ENCODE results near the gene POLR2L.

The POLR2L gene

DNA sequence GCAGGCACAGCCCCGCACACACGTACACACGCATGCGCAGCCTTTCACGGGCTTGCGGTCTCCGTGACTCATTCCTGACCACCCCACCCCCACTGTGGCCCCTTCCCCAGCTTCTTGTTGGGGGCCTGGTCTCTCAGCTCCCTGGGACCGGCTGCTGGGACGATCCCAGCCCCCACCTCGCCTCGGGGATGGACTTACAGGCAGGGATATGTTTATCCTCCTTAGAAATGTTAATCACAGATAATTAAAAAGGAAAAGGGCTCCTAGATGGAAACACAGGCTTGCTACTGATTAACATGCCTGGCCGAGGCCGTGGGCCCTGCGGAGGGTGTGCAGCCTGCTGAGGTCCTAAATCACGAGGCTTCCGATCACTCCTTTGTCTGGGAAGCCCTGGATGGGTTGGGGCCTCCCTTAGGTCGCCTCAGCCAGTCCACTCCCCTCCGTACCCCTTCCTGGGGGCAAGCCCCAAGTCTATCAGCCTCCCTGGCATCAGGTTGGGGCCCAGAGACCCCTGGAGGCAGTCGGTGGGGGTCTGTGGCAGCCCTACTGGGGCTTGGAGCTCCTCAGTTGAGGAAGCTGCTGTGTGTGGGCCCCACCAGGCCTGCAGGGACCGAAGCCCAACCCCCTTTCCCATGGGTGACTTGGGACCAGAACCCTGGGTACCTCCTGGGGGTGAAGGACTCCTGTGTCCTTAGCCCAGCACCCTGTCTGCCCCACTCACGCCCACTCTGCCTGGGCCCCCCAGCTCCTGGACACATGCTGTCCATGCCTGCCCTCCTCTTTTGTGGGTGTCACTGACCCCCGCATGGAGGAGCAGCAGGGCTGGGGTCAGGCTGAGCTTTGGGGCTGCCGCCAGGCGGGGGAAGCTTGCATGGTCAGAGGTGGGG, 20.9 kb upstream of the POLR2L start:
- H3K9me3 Mint-ChIP-seq, result no peaks in the 10 kb centered on the region
- H3K27ac Mint-ChIP-seq, result peak overlapping the region; percentile 78
- DNase-seq (ENCODE audit: low spot score in 2 of 2) (no peak), ATAC-seq (peak; percentile 2)
- H3K4me3 Mint-ChIP-seq, result no peak overlapping the region
- H3K36me3 Mint-ChIP-seq, result peaks cover 25% of the 10 kb centered on the region
- H3K4me1 Mint-ChIP-seq, result no peaks in the 10 kb centered on the region

GRCh38 chr11:862696-863022, 20.3 kb upstream of the POLR2L start:
- Mint-ChIP-seq H3K36me3 (peaks cover 25% of the 10 kb centered on the region), H3K4me1 (no peaks in the 10 kb centered on the region), H3K9me3 (no peaks in the 10 kb centered on the region), H3K4me3 (no peak overlapping the region), H3K27ac (peak overlapping the region; percentile 61)
- ATAC-seq (no peak), DNase-seq (ENCODE audit: low spot score in 2 of 2) (no peak)

DNA sequence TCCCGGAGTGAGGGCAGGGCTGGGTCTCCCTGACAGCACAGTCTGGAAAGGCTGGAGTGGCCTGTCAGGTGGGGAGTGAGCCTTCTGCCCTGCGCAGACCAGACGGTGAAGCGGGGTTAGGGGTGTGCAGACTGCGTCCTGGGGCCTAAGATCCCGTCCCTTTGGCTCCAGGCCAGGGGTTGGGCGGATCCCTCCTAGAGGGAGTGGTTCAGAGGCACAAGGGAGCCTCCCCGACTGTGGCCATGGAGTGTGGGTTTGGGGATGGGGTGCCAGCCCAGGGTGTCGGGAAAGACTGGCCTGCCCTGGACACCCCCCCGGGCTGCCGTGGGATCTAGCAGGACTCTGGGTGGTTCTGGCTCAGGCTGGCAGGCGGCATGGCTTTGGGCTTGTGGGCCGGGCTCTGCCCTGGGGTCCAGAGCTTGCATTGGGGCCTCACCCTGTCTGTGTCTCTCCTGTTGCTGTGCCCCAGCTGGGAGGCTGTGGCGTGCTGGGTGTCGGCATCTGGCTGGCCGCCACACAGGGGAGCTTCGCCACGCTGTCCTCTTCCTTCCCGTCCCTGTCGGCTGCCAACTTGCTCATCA, 19.8 kb upstream of the POLR2L start:
- Mint-ChIP-seq H3K36me3 (peaks cover 25% of the 10 kb centered on the region), H3K4me3 (no peak overlapping the region), H3K4me1 (peaks cover under 1% of the 10 kb centered on the region), H3K27ac (peak overlapping the region; percentile 61), H3K9me3 (no peaks in the 10 kb centered on the region)
- no peak for DNase-seq (ENCODE audit: low spot score in 2 of 2)
- no peak for ATAC-seq

DNA sequence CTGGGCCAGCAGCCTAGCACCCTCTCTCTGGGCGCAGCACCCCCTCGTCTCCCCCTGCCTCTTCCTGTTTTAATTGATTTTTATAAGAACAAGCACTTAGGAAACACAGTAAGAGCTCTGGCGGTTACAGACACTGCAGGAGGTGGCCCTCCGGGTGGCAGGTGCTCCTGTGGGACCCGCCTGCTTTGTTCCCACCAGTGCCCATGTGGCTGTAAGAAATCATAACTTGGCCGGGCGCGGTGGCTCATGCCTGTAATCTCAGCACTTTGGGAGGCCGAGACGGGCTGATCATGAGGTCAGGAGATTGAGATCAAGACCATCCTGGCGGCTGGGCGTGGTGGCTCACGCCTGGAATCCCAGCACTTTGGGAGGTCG, 18.8 kb upstream of the POLR2L start:
- no peaks in the 10 kb centered on the region for H3K9me3 Mint-ChIP-seq

DNA sequence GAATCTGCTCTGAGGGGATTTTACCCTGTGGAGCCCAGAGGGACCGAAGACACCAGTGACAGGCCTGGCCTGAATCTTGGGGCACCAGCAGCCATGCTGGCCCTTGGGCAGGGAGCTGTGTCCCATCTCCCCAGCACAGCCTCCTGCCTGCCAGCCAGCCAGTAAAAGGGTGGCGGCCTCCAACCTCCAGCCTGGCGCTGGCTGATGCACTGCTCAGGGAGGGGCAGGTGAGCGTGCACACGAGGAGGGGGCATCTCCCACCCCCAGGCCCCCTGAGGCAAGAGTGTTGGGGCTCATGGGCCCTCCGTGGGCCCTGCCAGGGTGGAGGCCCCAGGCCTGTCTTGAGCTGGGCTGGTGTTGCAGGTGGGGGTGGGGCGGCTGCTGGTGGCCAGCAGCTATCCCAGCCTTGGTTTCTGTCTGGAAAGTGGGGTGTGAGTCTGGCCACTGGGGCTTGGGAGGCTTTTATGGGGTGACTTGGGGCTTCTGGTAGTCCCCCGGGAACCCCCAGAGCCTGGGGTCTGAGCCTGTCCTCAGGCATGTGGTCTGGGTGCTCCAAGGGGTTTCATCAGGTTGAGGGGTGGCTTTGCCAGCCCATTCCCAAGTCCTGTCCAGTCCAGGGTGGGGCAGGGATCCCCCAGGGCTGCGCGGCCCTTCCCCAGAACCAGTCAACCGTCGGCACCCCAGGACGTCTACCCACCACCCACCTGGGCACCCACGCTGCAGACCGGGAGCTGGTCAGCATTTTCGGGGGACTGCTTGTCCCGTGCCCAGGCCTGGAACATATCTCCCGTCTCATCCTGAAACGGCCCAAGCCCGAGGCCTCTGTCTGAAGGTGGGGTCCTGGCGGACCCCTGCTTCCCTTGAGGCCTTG, 18.1 kb upstream of the POLR2L start:
- no peak for ATAC-seq
- Mint-ChIP-seq H3K4me1 (peaks cover 7% of the 10 kb centered on the region), H3K4me3 (no peak overlapping the region), H3K36me3 (peaks cover 25% of the 10 kb centered on the region), H3K27ac (no peak overlapping the region), H3K9me3 (no peaks in the 10 kb centered on the region)
- no peak for DNase-seq (ENCODE audit: low spot score in 2 of 2)

More for the DNA sequence above, 18.8 kb upstream of the POLR2L start:
- H3K4me3 Mint-ChIP-seq, result no peak overlapping the region
- peaks cover 25% of the 10 kb centered on the region for H3K36me3 Mint-ChIP-seq
- no peak for ATAC-seq
- H3K4me1 Mint-ChIP-seq, result peaks cover 7% of the 10 kb centered on the region
- no peak overlapping the region for H3K27ac Mint-ChIP-seq
- DNase-seq (ENCODE audit: low spot score in 2 of 2), result no peak

- Mint-ChIP-seq H3K4me1 (peaks cover 7% of the 10 kb centered on the region), H3K9me3 (no peaks in the 10 kb centered on the region), H3K27ac (no peak overlapping the region), H3K36me3 (peaks cover 25% of the 10 kb centered on the region), H3K4me3 (no peak overlapping the region)
- no peak for ATAC-seq
- DNase-seq (ENCODE audit: low spot score in 2 of 2), result no peak
Measured at GRCh38 chr11:859394-860131, 17.2 kb upstream of the POLR2L start.

DNA sequence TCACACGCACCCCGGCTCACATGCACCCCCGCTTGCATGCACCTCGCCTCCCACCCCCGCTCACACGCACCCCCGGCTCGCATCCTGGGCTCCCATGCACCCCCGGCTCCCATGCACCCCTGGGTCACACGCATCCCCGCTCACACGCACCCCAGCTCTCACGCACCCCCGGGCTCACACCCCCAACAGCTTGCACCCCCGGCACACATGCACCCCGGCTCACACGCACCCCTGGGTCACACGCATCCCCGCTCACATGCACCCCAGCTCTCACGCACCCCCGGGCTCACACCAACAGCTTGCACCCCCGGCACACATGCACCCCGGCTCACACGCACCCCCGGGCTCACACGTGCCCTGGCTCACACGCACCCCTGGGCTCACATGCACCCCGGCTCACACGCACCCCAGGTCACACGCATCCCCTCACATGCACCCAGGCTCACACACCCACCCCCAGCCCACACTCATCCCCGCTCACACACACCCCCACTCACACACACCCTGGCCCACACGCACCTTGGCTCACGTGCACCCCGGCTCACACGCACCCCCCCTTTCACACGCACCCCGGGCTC, 16.5 kb upstream of the POLR2L start:
- peaks cover 23% of the 10 kb centered on the region for H3K36me3 Mint-ChIP-seq
- DNase-seq (ENCODE audit: low spot score in 2 of 2), result no peak
- peaks cover 7% of the 10 kb centered on the region for H3K4me1 Mint-ChIP-seq
- ATAC-seq, result no peak
- no peak overlapping the region for H3K27ac Mint-ChIP-seq
- no peaks in the 10 kb centered on the region for H3K9me3 Mint-ChIP-seq
- no peak overlapping the region for H3K4me3 Mint-ChIP-seq

DNA sequence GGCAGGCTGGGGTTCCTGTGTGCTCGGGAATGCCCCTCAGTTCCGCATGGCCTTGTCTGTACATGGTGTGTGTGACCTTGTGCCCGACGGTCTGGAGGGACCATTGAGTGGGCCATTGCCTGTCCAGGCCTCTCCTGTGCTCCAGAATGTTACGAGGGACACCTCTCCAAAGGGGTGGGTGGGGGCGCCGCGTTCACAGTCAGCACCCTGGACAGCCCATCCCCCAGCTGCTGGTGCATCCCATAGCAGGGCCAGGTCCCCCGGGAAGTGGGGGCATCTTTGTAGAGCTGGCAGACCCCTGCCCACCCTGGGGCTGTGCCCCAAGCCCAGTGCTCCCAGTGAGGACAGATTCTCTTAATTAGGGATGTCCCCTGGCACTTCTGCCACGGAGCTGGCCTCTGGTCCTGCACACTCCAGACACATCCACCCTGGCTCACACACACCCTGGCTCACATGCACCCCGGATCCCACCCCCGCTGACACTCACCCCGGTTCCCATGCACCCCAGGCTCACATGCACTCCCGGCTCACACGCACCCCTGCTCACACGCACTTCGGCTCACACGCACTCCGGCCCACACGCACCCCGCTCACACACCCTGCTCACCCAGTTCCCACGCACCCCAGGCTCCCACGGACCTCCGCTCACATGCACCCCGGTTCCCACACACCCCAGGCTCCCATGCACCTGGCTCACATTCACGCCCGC, 15.9 kb upstream of the POLR2L start:
- H3K27ac Mint-ChIP-seq, result no peak overlapping the region
- H3K4me1 Mint-ChIP-seq, result peaks cover 7% of the 10 kb centered on the region
- H3K36me3 Mint-ChIP-seq, result peaks cover 16% of the 10 kb centered on the region
- H3K4me3 Mint-ChIP-seq, result no peak overlapping the region
- DNase-seq (ENCODE audit: low spot score in 2 of 2), result no peak
- no peaks in the 10 kb centered on the region for H3K9me3 Mint-ChIP-seq
- ATAC-seq, result no peak

- Mint-ChIP-seq H3K4me1 (peaks cover 7% of the 10 kb centered on the region), H3K36me3 (peaks cover 5% of the 10 kb centered on the region), H3K9me3 (no peaks in the 10 kb centered on the region), H3K27ac (peak overlapping the region; percentile 87), H3K4me3 (no peak overlapping the region)
- ATAC-seq (no peak), DNase-seq (ENCODE audit: low spot score in 2 of 2) (no peak)
Measured at GRCh38 chr11:856397-856796, 14.1 kb upstream of the POLR2L start.

- Mint-ChIP-seq H3K27ac (peak overlapping the region; percentile 37), H3K4me3 (no peak overlapping the region), H3K4me1 (peaks cover 7% of the 10 kb centered on the region), H3K9me3 (no peaks in the 10 kb centered on the region), H3K36me3 (peaks cover 5% of the 10 kb centered on the region)
- ATAC-seq, result no peak
- DNase-seq (ENCODE audit: low spot score in 2 of 2), result no peak
Measured at GRCh38 chr11:855796-856195, 13.5 kb upstream of the POLR2L start.

- H3K4me3 Mint-ChIP-seq, result no peak overlapping the region
- H3K4me1 Mint-ChIP-seq, result peaks cover 7% of the 10 kb centered on the region
- no peak for ATAC-seq
- DNase-seq (ENCODE audit: low spot score in 2 of 2), result no peak
- H3K9me3 Mint-ChIP-seq, result no peaks in the 10 kb centered on the region
- no peak overlapping the region for H3K27ac Mint-ChIP-seq
- H3K36me3 Mint-ChIP-seq, result peaks cover 5% of the 10 kb centered on the region
Measured at GRCh38 chr11:855330-855674, 13.0 kb upstream of the POLR2L start.

DNA sequence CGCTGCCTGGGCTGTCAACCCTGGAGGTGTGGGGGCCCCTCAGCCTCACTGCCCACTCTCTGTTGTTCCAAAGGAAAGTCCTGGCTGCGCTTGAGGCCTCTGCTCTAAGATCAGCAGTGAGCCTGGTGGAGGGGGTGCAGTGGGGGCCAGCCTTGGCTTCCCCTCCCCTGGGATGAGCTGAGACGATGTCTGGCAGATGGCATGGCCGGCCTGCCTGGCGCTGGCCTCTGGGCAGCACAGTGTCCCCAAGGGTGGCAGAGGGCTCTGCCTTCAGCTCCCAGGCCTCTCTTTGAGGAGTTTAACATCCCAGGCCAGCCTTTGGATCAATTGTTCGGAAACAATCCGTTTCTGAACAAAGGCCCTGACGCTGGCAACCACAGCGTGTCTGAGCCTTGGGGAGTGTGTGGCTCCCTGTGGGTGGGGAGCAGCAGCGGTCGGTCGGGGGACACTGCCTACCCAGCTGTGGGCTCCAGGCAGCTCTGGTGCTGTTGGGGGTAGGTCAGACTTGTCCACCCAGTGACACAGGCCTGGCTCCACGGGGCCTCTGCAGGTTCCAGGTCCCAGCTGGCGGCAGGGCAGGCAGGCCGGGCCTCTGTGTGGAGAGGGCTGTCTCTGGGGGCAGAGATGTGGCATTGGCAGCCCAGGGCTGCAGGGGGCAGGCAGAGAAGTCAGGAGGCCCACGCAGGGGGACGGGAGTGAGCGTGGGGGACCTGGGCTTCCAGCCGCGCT, 12.4 kb upstream of the POLR2L start:
- Mint-ChIP-seq H3K9me3 (no peaks in the 10 kb centered on the region), H3K27ac (no peak overlapping the region), H3K36me3 (peaks cover 5% of the 10 kb centered on the region), H3K4me3 (no peak overlapping the region), H3K4me1 (peaks cover 7% of the 10 kb centered on the region)
- DNase-seq (ENCODE audit: low spot score in 2 of 2), result no peak
- no peak for ATAC-seq

- no peak for ATAC-seq
- Mint-ChIP-seq H3K4me3 (no peak overlapping the region), H3K4me1 (peaks cover 7% of the 10 kb centered on the region), H3K9me3 (no peaks in the 10 kb centered on the region), H3K27ac (no peak overlapping the region), H3K36me3 (peaks cover 1% of the 10 kb centered on the region)
- no peak for DNase-seq (ENCODE audit: low spot score in 2 of 2)
Measured at GRCh38 chr11:853682-854448, 11.5 kb upstream of the POLR2L start.
